OCI-LY7 (cell line): ENCODE results near the gene NOXA1. TPM values are rescaled to one million over a fixed set of nuclear protein-coding genes. Genes with fewer than 3 reads are reported as not detected.

Source experiments
- BruUV-seq: library from RNA; stranded (reverse); fragments of 400-500 nt; replicated peaks from 2 replicates; lab custom pipeline; 2021; lab: Mats Ljungman, UMichigan
- CTCF ChIA-PET: fragments of 300-600 bp; sonication (Branson Sonifier 250); formaldehyde crosslinking; loops from one replicate; lab custom pipeline; 2022; ENCODE audit warnings: antibody characterized with exemption; ENCODE audit not compliant: unreplicated experiment; lab: Charles Lee
- POLR2A ChIA-PET: fragments of 300-600 bp; sonication (Branson Sonifier 250); formaldehyde crosslinking; loops from one replicate; lab custom pipeline; 2022; ENCODE audit warnings: antibody characterized with exemption; lab: Charles Lee
- DNase-seq: peaks from one replicate; pipeline ENCODE4 v3.0.0-alpha.2; 2015; ENCODE audit warnings: low spot score
- H2AFZ ChIP-seq: fragments of 200-600 bp; sonication (generic), shearing (Covaris generic); 2 replicates; pipeline ENCODE4 v1.6.1; 2014; ENCODE audit warnings: mild to moderate bottlenecking, antibody characterized with exemption, low read length, moderate library complexity
- H3K27ac ChIP-seq: fragments of 200-600 bp; sonication (generic); 2 replicates; pipeline ENCODE4 v1.5.1; 2014; ENCODE audit warnings: mixed run types, low read depth, mild to moderate bottlenecking, moderate library complexity, low read length, inconsistent platforms; ENCODE audit not compliant: poor library complexity, severe bottlenecking
- H3K36me3 ChIP-seq: fragments of 200-600 bp; sonication (generic); 2 replicates; pipeline ENCODE4 v1.6.1; 2014; ENCODE audit warnings: mild to moderate bottlenecking, antibody characterized with exemption, low read length, moderate library complexity, mixed read lengths; ENCODE audit not compliant: insufficient read depth
- H3K4me1 ChIP-seq: fragments of 200-600 bp; sonication (generic); 2 replicates; pipeline ENCODE4 v1.5.1; 2014; ENCODE audit warnings: mild to moderate bottlenecking, low read length; ENCODE audit not compliant: insufficient read depth, poor library complexity, severe bottlenecking
- H3K4me2 ChIP-seq: fragments of 200-600 bp; sonication (generic); 2 replicates; pipeline ENCODE4 v1.6.1; 2014; ENCODE audit warnings: mild to moderate bottlenecking, low read length
- H3K4me3 ChIP-seq: fragments of 200-600 bp; sonication (generic); 2 replicates; pipeline ENCODE4 v1.5.1; 2014; ENCODE audit warnings: mild to moderate bottlenecking, low read depth, low read length; ENCODE audit not compliant: poor library complexity, severe bottlenecking
- H3K79me2 ChIP-seq: fragments of 200-600 bp; sonication (generic); 2 replicates; pipeline ENCODE4 v1.6.1; 2016; ENCODE audit warnings: low read depth, mild to moderate bottlenecking, low read length, moderate library complexity, mixed read lengths; ENCODE audit not compliant: insufficient read depth
- H3K9me2 ChIP-seq: fragments of 200-600 bp; sonication (generic); 2 replicates; pipeline ENCODE4 v1.6.1; 2016; ENCODE audit warnings: mild to moderate bottlenecking, low read length, mixed read lengths; ENCODE audit not compliant: insufficient read depth
- H3K9me3 ChIP-seq: fragments of 200-600 bp; sonication (generic); 2 replicates; pipeline ENCODE4 v1.6.1; 2014; ENCODE audit warnings: mild to moderate bottlenecking, mixed run types, low read length, mixed read lengths
- H4K20me1 ChIP-seq: fragments of 200-600 bp; sonication (generic); 2 replicates; pipeline ENCODE4 v1.6.1; 2014; ENCODE audit warnings: mild to moderate bottlenecking, antibody characterized with exemption, low read length, moderate library complexity, mixed read lengths; ENCODE audit not compliant: insufficient read depth
- CTCF ChIP-seq: fragments of 200-600 bp; sonication (generic); conservative IDR thresholded peaks from 2 replicates; pipeline ENCODE4 v1.5.1; 2014; ENCODE audit warnings: mild to moderate bottlenecking, antibody characterized with exemption, low read length, moderate library complexity, mixed read lengths
- EZH2phosphoT487 ChIP-seq: fragments of 200-600 bp; sonication (generic); IDR thresholded peaks from 2 replicates; pipeline ENCODE4 v1.6.1; 2018; ENCODE audit warnings: low read depth, borderline replicate concordance, mild to moderate bottlenecking, mixed run types, antibody characterized with exemption, low read length, moderate library complexity, mixed read lengths
- intact Hi-C: fragments of 100-400 bp; cut with micrococcal nuclease; formaldehyde crosslinking; loops from one replicate; pipeline ENCODE4 v1.10.0; 2022; ENCODE audit not compliant: unreplicated experiment
- total RNA-seq, 2 experiments: library from RNA; depleted of rRNA in 1 of 2; stranded (reverse); fragments of >200 nt in 1 of 2; shearing (Covaris generic) in 1 of 2; gene quantifications; 2 replicates each; pipeline ENCODE4 v1.2.3, GENCODE V29; 2014 to 2022

NOXA1 gene
- total RNA-seq, 2 experiments from 2014 or later: not detected

- intact Hi-C loops: no loop called here
- Histone ChIP-seq H3K27ac (no peak overlapping the region), H3K4me1 (no peaks in the 10 kb centered on the region), H3K4me3 (no peak overlapping the region), H3K9me3 (peaks cover 10% of the 10 kb centered on the region; the same call in 1 of the 2 replicates), H4K20me1 (no peaks in the 10 kb centered on the region), H2AFZ (no peak overlapping the region), H3K79me2 (no peaks in the 10 kb centered on the region), H3K36me3 (no peaks in the 10 kb centered on the region), H3K9me2 (no peaks in the 10 kb centered on the region), H3K4me2 (no peak overlapping the region)
- BruUV-seq: no TSS peak
- CTCF ChIA-PET: no interaction called here
- DNase-seq: no peak
- POLR2A ChIA-PET: no interaction called here
- TF ChIP-seq EZH2phosphoT487 (no peak), CTCF (no peak)
These were observed 56.0 kb downstream of the NOXA1 start for GRCh38 chr9:137478962-137479861.

- no peak for DNase-seq
- Histone ChIP-seq H3K4me1 (no peaks in the 10 kb centered on the region), H3K9me3 (peaks cover 10% of the 10 kb centered on the region; the same call in 1 of the 2 replicates), H3K27ac (no peak overlapping the region), H3K36me3 (no peaks in the 10 kb centered on the region), H3K4me3 (no peak overlapping the region), H4K20me1 (no peaks in the 10 kb centered on the region), H2AFZ (no peak overlapping the region), H3K4me2 (no peak overlapping the region), H3K79me2 (no peaks in the 10 kb centered on the region), H3K9me2 (no peaks in the 10 kb centered on the region)
- no TSS peak for BruUV-seq
- TF ChIP-seq EZH2phosphoT487 (no peak), CTCF (no peak)
- intact Hi-C loops: no loop called here
- ChIA-PET POLR2A (no interaction called here), CTCF (no interaction called here)
These were observed 56.9 kb downstream of the NOXA1 start for GRCh38 chr9:137479892-137480685.
